ENCODE results near the gene TAGLN3.

The TAGLN3 gene

GRCh38 chr3:112046599-112046998, 47.9 kb downstream of the TAGLN3 start:
- DNase-seq, result no peak

- DNase-seq, result no peak
Measured at GRCh38 chr3:112047264-112047663, 48.5 kb downstream of the TAGLN3 start.

- no peak for DNase-seq
Measured at GRCh38 chr3:112048911-112049310, 50.2 kb downstream of the TAGLN3 start.

GRCh38 chr3:112053229-112053628, 54.5 kb downstream of the TAGLN3 start:
- DNase-seq, result no peak

- no peak for DNase-seq
Measured at GRCh38 chr3:112056451-112056929, 57.8 kb downstream of the TAGLN3 start.

GRCh38 chr3:112059497-112059896, 60.8 kb downstream of the TAGLN3 start:
- DNase-seq, result no peak

- DNase-seq, result no peak
Measured at GRCh38 chr3:112061152-112061551, 62.4 kb downstream of the TAGLN3 start.

All from amygdala (tissue), 56 donors.